ENCODE results near the gene HERC2.

The HERC2 gene

DNA sequence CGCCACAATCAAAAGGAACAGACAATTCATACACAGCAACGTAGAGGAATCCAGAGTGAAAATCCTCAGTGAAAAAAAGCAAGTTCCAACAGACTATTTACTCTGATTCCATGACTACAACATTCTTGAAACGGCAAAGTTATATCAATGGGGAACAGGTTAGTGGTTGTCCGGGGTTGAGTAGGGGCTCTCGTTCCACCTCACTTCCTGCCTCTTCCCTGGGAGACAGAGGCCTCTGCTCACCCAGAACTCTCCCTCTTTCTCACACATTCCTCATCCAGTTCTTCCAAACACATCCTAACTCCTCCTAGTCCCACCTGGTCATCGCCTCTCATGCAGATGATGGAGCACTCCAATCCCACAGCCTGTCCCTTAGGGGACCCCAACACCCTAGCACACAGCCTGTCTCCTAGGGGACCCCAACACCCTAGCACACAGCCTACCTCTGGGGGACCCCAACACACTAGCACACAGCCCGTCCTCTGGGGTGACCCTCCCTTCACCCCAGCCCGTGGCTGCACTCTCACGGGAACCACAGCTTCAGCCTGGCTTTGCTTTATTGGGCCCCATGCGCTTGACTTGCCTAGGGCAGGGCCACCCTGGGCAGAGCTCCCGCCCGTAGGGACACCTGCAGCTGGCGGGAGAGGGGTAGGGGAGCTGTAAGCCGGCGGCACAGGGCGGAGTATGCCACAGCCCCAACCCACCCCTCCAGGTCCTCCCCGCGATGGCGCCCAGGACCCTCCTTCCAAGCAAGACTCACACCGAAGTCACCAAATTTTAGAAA lies 228.0 kb downstream of the HERC2 start:
- Histone ChIP-seq H3K27ac (ENCODE audit: low read depth in 2 of 2, low read length in 2 of 2) (peak overlapping the region; percentile 88 to 92), H3K27me3 (ENCODE audit: control insufficient read depth in 2 of 2, insufficient read depth in 2 of 2, low read length in 2 of 2) (peaks cover 22 to 34% of the 10 kb centered on the region in 2 donors), H3K9me3 (ENCODE audit: control insufficient read depth in 2 of 2, low read length in 2 of 2) (peaks cover 0 to 2% of the 10 kb centered on the region in 2 donors), H3K4me1 (ENCODE audit: control insufficient read depth in 2 of 2, insufficient read depth in 2 of 2, low read length in 2 of 2) (peaks cover 19 to 25% of the 10 kb centered on the region in 2 donors), H3K4me3 (ENCODE audit: low read length in 2 of 2) (peak overlapping the region in 1 of 2 donors; percentile 33), H3K36me3 (ENCODE audit: control insufficient read depth in 2 of 2, insufficient read depth in 2 of 2, low read length in 2 of 2) (no peaks in the 10 kb centered on the region), H3K9ac (ENCODE audit: low read depth in 1 of 2, low read length in 2 of 2) (peak overlapping the region in 1 of 2 donors; percentile 69)

DNA sequence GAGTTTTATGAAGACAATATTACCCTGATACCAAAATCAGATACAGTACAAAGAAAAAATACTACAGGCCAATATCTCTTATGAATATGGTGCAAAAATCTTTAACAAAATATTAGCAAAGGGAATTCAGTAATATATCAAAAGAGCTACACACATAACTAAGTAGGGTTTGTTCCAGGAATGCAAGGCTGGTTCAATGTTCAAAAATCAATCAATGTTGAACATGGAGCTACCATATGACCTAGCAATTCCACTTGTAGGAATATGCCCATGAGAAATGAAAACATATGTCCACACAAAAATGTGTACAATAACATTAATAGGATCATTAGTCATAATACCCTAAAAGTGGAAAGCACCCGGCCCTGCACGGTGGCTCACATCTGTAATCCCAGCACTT lies 230.7 kb downstream of the HERC2 start:
- Histone ChIP-seq H3K9ac (ENCODE audit: low read depth in 1 of 2, low read length in 2 of 2) (no peak overlapping the region), H3K27me3 (ENCODE audit: control insufficient read depth in 2 of 2, insufficient read depth in 2 of 2, low read length in 2 of 2) (peaks cover 0 to 12% of the 10 kb centered on the region in 2 donors), H3K27ac (ENCODE audit: low read depth in 2 of 2, low read length in 2 of 2) (no peak overlapping the region), H3K4me1 (ENCODE audit: control insufficient read depth in 2 of 2, insufficient read depth in 2 of 2, low read length in 2 of 2) (peaks cover 11 to 18% of the 10 kb centered on the region in 2 donors), H3K4me3 (ENCODE audit: low read length in 2 of 2) (no peak overlapping the region), H3K9me3 (ENCODE audit: control insufficient read depth in 2 of 2, low read length in 2 of 2) (peaks cover 0 to 2% of the 10 kb centered on the region in 2 donors), H3K36me3 (ENCODE audit: control insufficient read depth in 2 of 2, insufficient read depth in 2 of 2, low read length in 2 of 2) (no peaks in the 10 kb centered on the region)

DNA sequence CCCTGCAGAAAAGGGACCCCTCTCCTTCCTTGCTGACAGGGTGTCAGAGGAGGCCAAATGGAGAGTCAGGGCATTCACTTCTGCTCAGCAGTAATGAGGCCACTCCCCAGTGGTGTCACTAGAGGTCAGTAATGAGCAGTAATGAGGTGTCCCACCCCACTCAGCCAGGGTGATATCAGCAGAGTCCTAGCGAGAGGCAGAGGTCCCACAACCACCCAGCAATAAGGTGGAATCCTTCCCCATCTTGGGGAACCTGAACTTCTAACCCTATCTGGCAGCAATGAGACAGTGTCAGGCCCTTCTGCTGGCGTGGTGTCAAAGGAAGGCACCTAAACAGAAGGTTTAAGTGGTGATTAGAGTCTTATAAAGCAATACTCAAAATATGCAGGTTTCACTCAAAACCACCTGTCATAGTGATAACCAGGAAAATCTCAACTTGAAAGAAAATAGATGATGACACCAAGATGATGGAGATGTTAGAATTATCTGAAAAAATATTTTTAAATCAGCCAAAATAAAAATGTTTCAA lies 235.7 kb downstream of the HERC2 start:
- Histone ChIP-seq H3K36me3 (ENCODE audit: control insufficient read depth in 2 of 2, insufficient read depth in 2 of 2, low read length in 2 of 2) (no peaks in the 10 kb centered on the region), H3K27me3 (ENCODE audit: control insufficient read depth in 2 of 2, insufficient read depth in 2 of 2, low read length in 2 of 2) (no peaks in the 10 kb centered on the region), H3K27ac (ENCODE audit: low read depth in 2 of 2, low read length in 2 of 2) (no peak overlapping the region), H3K4me3 (ENCODE audit: low read length in 2 of 2) (no peak overlapping the region), H3K9me3 (ENCODE audit: control insufficient read depth in 2 of 2, low read length in 2 of 2) (peaks cover 0 to 2% of the 10 kb centered on the region in 2 donors), H3K9ac (ENCODE audit: low read depth in 1 of 2, low read length in 2 of 2) (no peak overlapping the region), H3K4me1 (ENCODE audit: control insufficient read depth in 2 of 2, insufficient read depth in 2 of 2, low read length in 2 of 2) (peaks cover 6 to 10% of the 10 kb centered on the region in 2 donors)

DNA sequence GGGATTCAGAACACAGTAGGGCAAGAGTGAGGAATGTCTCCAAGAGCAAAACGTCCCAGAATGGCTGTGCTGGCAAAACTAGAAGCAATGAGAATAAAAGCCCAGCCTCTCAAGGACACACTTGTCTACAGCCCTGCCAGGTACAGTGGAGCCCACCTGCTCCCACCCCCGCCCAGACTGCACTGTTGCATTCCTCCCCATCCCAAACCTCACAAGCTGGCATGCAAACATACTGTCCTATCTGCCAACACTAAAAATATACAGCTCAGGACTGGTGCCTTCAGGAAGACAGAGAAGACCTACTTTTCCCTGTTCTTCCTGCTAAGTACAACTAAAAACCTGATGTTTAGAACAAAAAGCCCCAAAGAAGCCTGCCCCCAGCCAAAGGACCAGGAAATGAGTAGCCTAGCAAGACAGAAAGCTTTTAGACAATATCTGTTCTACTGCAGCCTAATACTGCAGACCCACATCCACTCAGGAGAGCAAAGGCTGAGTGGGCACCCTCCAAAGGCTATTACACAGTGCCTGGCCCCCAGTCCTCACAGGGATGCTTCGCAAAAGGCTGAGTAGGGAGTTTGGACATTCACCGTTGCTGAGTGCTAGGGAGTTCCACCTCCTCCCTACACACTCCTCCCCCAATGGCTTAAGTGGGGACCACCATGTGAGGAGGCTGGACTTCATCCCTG lies 236.3 kb downstream of the HERC2 start:
- no peak overlapping the region for H3K27ac ChIP-seq (ENCODE audit: low read depth in 2 of 2, low read length in 2 of 2)
- no peaks in the 10 kb centered on the region for H3K36me3 ChIP-seq (ENCODE audit: control insufficient read depth in 2 of 2, insufficient read depth in 2 of 2, low read length in 2 of 2)
- H3K4me3 ChIP-seq (ENCODE audit: low read length in 2 of 2), result no peak overlapping the region
- H3K27me3 ChIP-seq (ENCODE audit: control insufficient read depth in 2 of 2, insufficient read depth in 2 of 2, low read length in 2 of 2), result no peaks in the 10 kb centered on the region
- no peaks in the 10 kb centered on the region for H3K9me3 ChIP-seq (ENCODE audit: control insufficient read depth in 2 of 2, low read length in 2 of 2)
- peaks cover 6 to 10% of the 10 kb centered on the region in 2 donors for H3K4me1 ChIP-seq (ENCODE audit: control insufficient read depth in 2 of 2, insufficient read depth in 2 of 2, low read length in 2 of 2)
- H3K9ac ChIP-seq (ENCODE audit: low read depth in 1 of 2, low read length in 2 of 2), result no peak overlapping the region

DNA sequence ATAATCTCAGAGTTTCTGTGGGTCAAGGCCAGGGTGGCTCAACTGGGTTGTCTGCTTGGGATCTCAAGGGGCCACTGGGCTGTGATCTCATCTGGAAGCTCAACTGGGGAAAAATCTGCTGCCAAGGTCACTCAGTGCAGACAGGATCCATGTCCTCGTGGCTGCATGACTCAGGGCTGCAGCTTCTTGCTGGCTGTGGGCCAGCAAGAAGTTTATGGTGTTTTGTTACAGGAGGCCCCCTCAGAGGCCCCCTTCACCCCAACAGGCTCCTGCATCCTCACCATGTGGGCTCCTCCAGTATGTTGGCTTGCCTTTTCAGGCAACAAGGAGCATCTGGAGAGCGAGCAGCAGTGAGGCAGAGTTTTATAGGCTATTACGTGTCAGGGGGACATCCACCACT lies 237.4 kb downstream of the HERC2 start:
- no peaks in the 10 kb centered on the region for H3K27me3 ChIP-seq (ENCODE audit: control insufficient read depth in 2 of 2, insufficient read depth in 2 of 2, low read length in 2 of 2)
- H3K36me3 ChIP-seq (ENCODE audit: control insufficient read depth in 2 of 2, insufficient read depth in 2 of 2, low read length in 2 of 2), result no peaks in the 10 kb centered on the region
- no peak overlapping the region for H3K27ac ChIP-seq (ENCODE audit: low read depth in 2 of 2, low read length in 2 of 2)
- H3K9ac ChIP-seq (ENCODE audit: low read depth in 1 of 2, low read length in 2 of 2), result no peak overlapping the region
- H3K4me3 ChIP-seq (ENCODE audit: low read length in 2 of 2), result no peak overlapping the region
- peaks cover 6 to 10% of the 10 kb centered on the region in 2 donors for H3K4me1 ChIP-seq (ENCODE audit: control insufficient read depth in 2 of 2, insufficient read depth in 2 of 2, low read length in 2 of 2)
- no peaks in the 10 kb centered on the region for H3K9me3 ChIP-seq (ENCODE audit: control insufficient read depth in 2 of 2, low read length in 2 of 2)

DNA sequence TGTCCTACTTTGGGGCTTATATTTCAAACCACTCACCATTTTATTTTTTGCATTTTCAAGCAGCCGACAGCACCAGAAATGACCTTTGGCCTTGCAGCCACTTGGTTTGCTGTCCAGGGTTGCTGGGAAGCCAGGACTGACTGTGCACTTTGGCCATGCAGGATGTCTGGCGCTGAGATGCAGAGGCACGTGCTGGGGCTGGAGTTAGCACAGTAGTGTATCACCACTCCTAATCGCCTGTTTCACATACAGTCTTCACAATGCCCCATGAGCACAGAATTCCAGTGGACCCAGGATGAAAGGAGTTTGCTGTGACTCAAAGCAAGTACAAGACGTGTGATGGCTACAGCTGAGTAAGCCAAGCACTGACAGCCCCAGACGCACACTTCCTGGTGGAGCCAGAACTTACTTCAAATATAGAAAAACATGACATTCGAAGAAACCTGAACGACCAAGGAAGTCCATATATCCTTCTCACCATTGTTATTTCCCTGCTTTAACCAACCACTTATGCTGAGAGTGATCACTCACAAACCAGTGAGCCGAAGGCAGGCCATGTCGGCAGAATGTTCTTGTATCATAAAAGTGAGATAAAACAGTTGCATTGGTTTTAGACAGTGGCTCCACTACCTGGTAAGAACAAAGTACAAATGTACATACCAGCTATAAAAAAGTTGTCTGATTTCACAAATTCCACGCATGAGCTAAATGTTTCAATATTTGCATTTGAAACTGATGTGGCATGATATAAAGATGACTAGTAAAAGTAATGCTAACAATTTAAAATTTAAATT lies 238.9 kb downstream of the HERC2 start:
- Histone ChIP-seq H3K9me3 (ENCODE audit: control insufficient read depth in 2 of 2, low read length in 2 of 2) (no peaks in the 10 kb centered on the region), H3K27me3 (ENCODE audit: control insufficient read depth in 2 of 2, insufficient read depth in 2 of 2, low read length in 2 of 2) (peaks cover 0 to 2% of the 10 kb centered on the region in 2 donors), H3K9ac (ENCODE audit: low read depth in 1 of 2, low read length in 2 of 2) (no peak overlapping the region), H3K27ac (ENCODE audit: low read depth in 2 of 2, low read length in 2 of 2) (peak overlapping the region; percentile 9 to 40), H3K36me3 (ENCODE audit: control insufficient read depth in 2 of 2, insufficient read depth in 2 of 2, low read length in 2 of 2) (no peaks in the 10 kb centered on the region), H3K4me3 (ENCODE audit: low read length in 2 of 2) (no peak overlapping the region), H3K4me1 (ENCODE audit: control insufficient read depth in 2 of 2, insufficient read depth in 2 of 2, low read length in 2 of 2) (peaks cover 6 to 10% of the 10 kb centered on the region in 2 donors)

DNA sequence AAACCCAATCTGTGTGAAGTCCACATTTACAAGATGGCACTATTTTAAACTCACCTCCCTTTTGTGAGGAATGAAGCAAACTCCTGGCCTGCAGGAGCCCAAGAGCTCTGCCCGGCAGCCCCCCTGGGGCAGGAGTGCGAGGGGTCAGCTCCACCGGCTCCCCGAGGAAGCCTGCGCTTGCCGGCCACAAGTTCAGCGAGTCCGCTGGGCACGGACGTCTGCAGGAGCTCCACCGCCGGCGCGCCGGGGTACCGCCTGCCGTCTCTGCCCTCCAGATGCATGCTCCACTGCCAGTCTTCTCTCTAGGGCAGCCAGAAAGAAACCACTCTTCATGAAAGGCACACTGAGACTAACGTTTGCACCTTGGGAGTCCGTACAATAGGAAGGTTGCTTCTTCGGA lies 240.4 kb downstream of the HERC2 start:
- Histone ChIP-seq H3K4me1 (ENCODE audit: control insufficient read depth in 2 of 2, insufficient read depth in 2 of 2, low read length in 2 of 2) (peaks cover 6 to 10% of the 10 kb centered on the region in 2 donors), H3K27ac (ENCODE audit: low read depth in 2 of 2, low read length in 2 of 2) (no peak overlapping the region), H3K9ac (ENCODE audit: low read depth in 1 of 2, low read length in 2 of 2) (no peak overlapping the region), H3K27me3 (ENCODE audit: control insufficient read depth in 2 of 2, insufficient read depth in 2 of 2, low read length in 2 of 2) (peaks cover 0 to 2% of the 10 kb centered on the region in 2 donors), H3K9me3 (ENCODE audit: control insufficient read depth in 2 of 2, low read length in 2 of 2) (no peaks in the 10 kb centered on the region), H3K36me3 (ENCODE audit: control insufficient read depth in 2 of 2, insufficient read depth in 2 of 2, low read length in 2 of 2) (no peaks in the 10 kb centered on the region), H3K4me3 (ENCODE audit: low read length in 2 of 2) (no peak overlapping the region)

DNA sequence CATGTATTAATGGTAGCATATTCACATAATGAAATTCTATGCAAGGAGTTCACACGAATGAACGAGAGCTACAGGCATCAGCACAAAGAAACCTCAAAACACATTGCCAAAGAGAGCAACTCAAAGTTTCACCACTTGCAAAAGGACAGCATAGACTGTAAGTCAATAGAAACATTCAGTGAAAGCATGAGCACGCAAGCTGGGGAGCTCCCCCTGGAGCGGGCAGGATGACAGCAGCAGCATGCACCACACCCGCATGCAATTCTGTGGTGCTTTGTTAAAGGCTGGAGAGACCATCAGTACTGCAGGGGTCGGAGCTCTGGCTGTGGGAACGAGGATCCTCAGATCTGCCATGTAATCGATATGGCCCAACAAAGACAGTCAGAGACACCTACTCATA lies 241.6 kb downstream of the HERC2 start:
- H3K27me3 ChIP-seq (ENCODE audit: control insufficient read depth in 2 of 2, insufficient read depth in 2 of 2, low read length in 2 of 2), result peaks cover 0 to 2% of the 10 kb centered on the region in 2 donors
- H3K9ac ChIP-seq (ENCODE audit: low read depth in 1 of 2, low read length in 2 of 2), result no peak overlapping the region
- H3K27ac ChIP-seq (ENCODE audit: low read depth in 2 of 2, low read length in 2 of 2), result no peak overlapping the region
- H3K4me1 ChIP-seq (ENCODE audit: control insufficient read depth in 2 of 2, insufficient read depth in 2 of 2, low read length in 2 of 2), result peaks cover 6 to 10% of the 10 kb centered on the region in 2 donors
- no peaks in the 10 kb centered on the region for H3K36me3 ChIP-seq (ENCODE audit: control insufficient read depth in 2 of 2, insufficient read depth in 2 of 2, low read length in 2 of 2)
- no peak overlapping the region for H3K4me3 ChIP-seq (ENCODE audit: low read length in 2 of 2)
- no peaks in the 10 kb centered on the region for H3K9me3 ChIP-seq (ENCODE audit: control insufficient read depth in 2 of 2, low read length in 2 of 2)

DNA sequence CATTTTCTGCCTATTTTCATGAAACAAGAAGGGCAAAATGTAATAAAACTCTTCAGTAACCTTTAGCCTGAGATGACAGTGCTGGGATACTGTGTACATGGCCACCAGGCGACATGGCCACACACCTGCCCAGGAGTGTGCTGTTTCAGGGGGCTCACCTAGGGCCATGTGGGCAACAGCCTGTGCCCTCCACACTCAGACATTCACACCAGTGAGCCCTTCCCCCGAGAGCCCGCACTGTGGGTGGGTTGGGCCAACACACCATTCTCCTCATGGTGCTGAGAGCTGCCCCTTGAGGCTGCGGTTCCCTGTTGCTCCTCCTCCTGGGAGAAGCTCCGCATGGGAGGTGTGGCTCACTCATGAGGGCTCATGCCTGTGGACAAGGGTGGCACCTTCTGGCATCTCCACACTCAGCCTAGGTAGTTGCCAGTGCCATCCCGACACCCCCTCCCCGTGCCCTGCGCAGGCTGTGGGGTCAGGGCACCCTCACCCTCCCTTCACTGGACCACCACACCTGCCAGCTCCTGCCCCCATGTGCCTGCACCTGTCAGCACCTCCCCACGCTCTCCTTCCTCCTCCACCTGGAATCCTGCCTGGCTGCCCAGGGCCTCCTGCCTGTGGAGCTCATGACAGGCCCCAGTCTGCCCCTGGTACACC lies 242.5 kb downstream of the HERC2 start:
- Histone ChIP-seq H3K9me3 (ENCODE audit: control insufficient read depth in 2 of 2, low read length in 2 of 2) (no peaks in the 10 kb centered on the region), H3K4me1 (ENCODE audit: control insufficient read depth in 2 of 2, insufficient read depth in 2 of 2, low read length in 2 of 2) (peaks cover 6 to 10% of the 10 kb centered on the region in 2 donors), H3K27me3 (ENCODE audit: control insufficient read depth in 2 of 2, insufficient read depth in 2 of 2, low read length in 2 of 2) (peaks cover 0 to 2% of the 10 kb centered on the region in 2 donors), H3K4me3 (ENCODE audit: low read length in 2 of 2) (no peak overlapping the region), H3K36me3 (ENCODE audit: control insufficient read depth in 2 of 2, insufficient read depth in 2 of 2, low read length in 2 of 2) (no peaks in the 10 kb centered on the region), H3K9ac (ENCODE audit: low read depth in 1 of 2, low read length in 2 of 2) (no peak overlapping the region), H3K27ac (ENCODE audit: low read depth in 2 of 2, low read length in 2 of 2) (no peak overlapping the region)

Data from mucosa of rectum (tissue), 2 donors.